Spleen (tissue), 7 donors: ENCODE measurements around the gene PAX2.

Source experiments
- POLR2A ChIP-seq, 3 donors: fragments of 450-650 bp; IDR thresholded peaks; one replicate each; pipeline ENCODE4 v1.5.1; 2017; ENCODE audit warnings: antibody characterized with exemption in 3 of 3, mild to moderate bottlenecking in 1 of 3
- POLR2AphosphoS5 ChIP-seq, 3 donors: sonication (generic); formaldehyde crosslinking; IDR thresholded peaks; one replicate each; pipeline ENCODE4 v1.5.1; 2017; ENCODE audit warnings: antibody characterized with exemption in 3 of 3
- TF ChIP-seq, protein P1 (sequence below), 11 experiments: fragments of 200-600 bp in 7 of 11; fragments of 450-650 bp in 4 of 11; sonication (generic) in 4 of 11; IDR thresholded peaks in 8 of 11; conservative IDR thresholded peaks in 3 of 11; 1 replicate in 7 of 11; 2 replicates in 4 of 11; pipeline versions ENCODE4 v1.4.0 to v1.8.0; 2016 to 2021; ENCODE audit warnings: antibody characterized with exemption in 11 of 11, inconsistent platforms in 4 of 11, mild to moderate bottlenecking in 1 of 11
- donor health status: DM: no; HTN: no; CAD: no; lungs with moderate emphysema.
- donor health status: DM: no; HTN: no; CAD: no.
- donor health status: DM: no; HTN: no; CAD: no.

DNA sequence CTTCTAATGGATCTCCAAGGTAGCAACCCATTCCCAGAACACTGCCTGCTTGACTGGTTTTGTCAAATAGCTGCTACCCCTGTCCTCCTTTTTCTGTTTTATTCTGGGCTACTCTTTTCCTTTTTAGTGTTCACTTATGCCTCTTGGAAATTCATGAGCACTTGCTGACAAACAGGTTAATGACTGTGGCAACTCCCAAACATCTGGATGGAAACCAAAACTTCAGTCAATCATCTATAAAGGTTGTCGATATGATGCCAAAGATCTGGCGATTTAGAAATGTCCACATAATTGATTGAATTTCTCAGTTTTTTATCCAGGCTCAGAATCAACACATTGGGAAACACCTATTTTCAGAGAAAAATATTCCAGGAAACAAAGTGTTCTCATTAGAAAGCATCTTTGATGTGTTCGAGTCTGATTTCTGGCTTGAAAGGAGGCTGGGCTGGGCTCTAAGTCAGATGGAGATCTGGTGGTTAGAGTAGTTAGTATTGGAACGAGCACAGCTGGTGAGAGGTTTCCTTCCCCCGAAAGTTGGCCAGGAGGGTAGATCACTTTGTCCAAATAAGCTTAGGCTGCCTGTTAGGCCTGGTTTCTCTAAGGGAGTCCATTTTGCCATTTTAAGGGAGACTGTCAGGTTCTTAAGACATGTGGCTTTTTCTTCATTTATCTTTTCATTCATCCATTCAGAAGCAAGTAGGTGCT is 17.8 kb downstream of the PAX2 start:
- TF ChIP-seq POLR2A (IDR thresholded peaks at IDR 0.05) (no peak), POLR2AphosphoS5 (IDR thresholded peaks at IDR 0.05) (no peak)
- TF ChIP-seq, protein P1, sequence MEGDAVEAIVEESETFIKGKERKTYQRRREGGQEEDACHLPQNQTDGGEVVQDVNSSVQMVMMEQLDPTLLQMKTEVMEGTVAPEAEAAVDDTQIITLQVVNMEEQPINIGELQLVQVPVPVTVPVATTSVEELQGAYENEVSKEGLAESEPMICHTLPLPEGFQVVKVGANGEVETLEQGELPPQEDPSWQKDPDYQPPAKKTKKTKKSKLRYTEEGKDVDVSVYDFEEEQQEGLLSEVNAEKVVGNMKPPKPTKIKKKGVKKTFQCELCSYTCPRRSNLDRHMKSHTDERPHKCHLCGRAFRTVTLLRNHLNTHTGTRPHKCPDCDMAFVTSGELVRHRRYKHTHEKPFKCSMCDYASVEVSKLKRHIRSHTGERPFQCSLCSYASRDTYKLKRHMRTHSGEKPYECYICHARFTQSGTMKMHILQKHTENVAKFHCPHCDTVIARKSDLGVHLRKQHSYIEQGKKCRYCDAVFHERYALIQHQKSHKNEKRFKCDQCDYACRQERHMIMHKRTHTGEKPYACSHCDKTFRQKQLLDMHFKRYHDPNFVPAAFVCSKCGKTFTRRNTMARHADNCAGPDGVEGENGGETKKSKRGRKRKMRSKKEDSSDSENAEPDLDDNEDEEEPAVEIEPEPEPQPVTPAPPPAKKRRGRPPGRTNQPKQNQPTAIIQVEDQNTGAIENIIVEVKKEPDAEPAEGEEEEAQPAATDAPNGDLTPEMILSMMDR (IDR thresholded peaks at IDR 0.05 in 8 of 11, conservative IDR thresholded peaks at IDR 0.05 in 3 of 11) = no peak
